H9 (cell line): Measurements from ENCODE around the gene FAM53A. TPM values are rescaled to one million over a fixed set of nuclear protein-coding genes. Genes with fewer than 3 reads are reported as not detected.
A peak's percentile ranks its signal among the peaks of the same experiment; 100 is the strongest.

Experiments used
- DNase-seq: peaks from one replicate; pipeline ENCODE4 v3.0.0-alpha.2; 2017
- H2AFZ ChIP-seq: one replicate; pipeline ENCODE4 v1.6.1; 2013; ENCODE audit warnings: mild to moderate bottlenecking, low read length, control low read depth, moderate library complexity
- H2AK5ac ChIP-seq: 2 replicates; pipeline ENCODE4 v1.6.1; 2013; ENCODE audit warnings: low read length, control low read depth, mixed read lengths; ENCODE audit not compliant: insufficient read length
- H2BK120ac ChIP-seq: one replicate; pipeline ENCODE4 v1.6.1; 2013; ENCODE audit warnings: low read depth, mild to moderate bottlenecking, low read length, control low read depth, inconsistent platforms; ENCODE audit not compliant: poor library complexity, severe bottlenecking
- H2BK12ac ChIP-seq: 2 replicates; pipeline ENCODE4 v1.6.1; 2013; ENCODE audit warnings: low read length, control low read depth, mixed read lengths, low read depth; ENCODE audit not compliant: insufficient read length
- H2BK15ac ChIP-seq: 2 replicates; pipeline ENCODE4 v1.6.1; 2013; ENCODE audit warnings: low read depth, low read length, control low read depth
- H2BK20ac ChIP-seq: one replicate; pipeline ENCODE4 v1.6.1; 2013; ENCODE audit warnings: low read depth, mild to moderate bottlenecking, low read length, control low read depth, inconsistent platforms; ENCODE audit not compliant: poor library complexity, severe bottlenecking
- H2BK5ac ChIP-seq: 2 replicates; pipeline ENCODE4 v1.6.1; 2013; ENCODE audit warnings: low read length, control low read depth, mixed read lengths; ENCODE audit not compliant: insufficient read length
- H3K14ac ChIP-seq: 2 replicates; pipeline ENCODE4 v1.6.1; 2013; ENCODE audit warnings: low read length, control low read depth; ENCODE audit not compliant: insufficient read depth
- H3K18ac ChIP-seq: 2 replicates; pipeline ENCODE4 v1.6.1; 2013; ENCODE audit warnings: low read depth, mild to moderate bottlenecking, mixed read lengths, low read length, control low read depth; ENCODE audit not compliant: insufficient read length
- H3K23ac ChIP-seq: 2 replicates; pipeline ENCODE4 v1.6.1; 2013; ENCODE audit warnings: low read length, control low read depth, mixed read lengths, low read depth; ENCODE audit not compliant: insufficient read length
- H3K23me2 ChIP-seq: 2 replicates; pipeline ENCODE4 v1.6.1; 2013; ENCODE audit warnings: low read depth, mild to moderate bottlenecking, mixed read lengths, low read length, control low read depth; ENCODE audit not compliant: insufficient read length, poor library complexity, severe bottlenecking
- H3K27ac ChIP-seq: 2 replicates; pipeline ENCODE4 v1.5.1; 2013; ENCODE audit warnings: low read length, control low read depth, mixed read lengths, low read depth; ENCODE audit not compliant: insufficient read length
- H3K27me3 ChIP-seq: 2 replicates; pipeline ENCODE4 v1.6.1; 2013; ENCODE audit warnings: low read length, control low read depth, inconsistent platforms; ENCODE audit not compliant: insufficient read depth
- H3K4ac ChIP-seq: 2 replicates; pipeline ENCODE4 v1.6.1; 2013; ENCODE audit warnings: low read depth, mild to moderate bottlenecking, control low read depth, inconsistent platforms, low read length, moderate library complexity
- H3K4me1 ChIP-seq: 2 replicates; pipeline ENCODE4 v1.6.1; 2013; ENCODE audit warnings: low read length, control low read depth, inconsistent platforms; ENCODE audit not compliant: insufficient read depth
- H3K4me2 ChIP-seq: 2 replicates; pipeline ENCODE4 v1.6.1; 2013; ENCODE audit warnings: low read length, control low read depth, mixed read lengths; ENCODE audit not compliant: insufficient read length, insufficient read depth
- H3K56ac ChIP-seq: 2 replicates; pipeline ENCODE4 v1.6.1; 2013; ENCODE audit warnings: low read depth, mild to moderate bottlenecking, mixed read lengths, low read length, control low read depth; ENCODE audit not compliant: insufficient read length
- H3K79me1 ChIP-seq: 2 replicates; pipeline ENCODE4 v1.6.1; 2013; ENCODE audit warnings: low read depth, mild to moderate bottlenecking, moderate library complexity, low read length, control low read depth, inconsistent platforms; ENCODE audit not compliant: insufficient read depth, poor library complexity, severe bottlenecking
- H3K79me2 ChIP-seq: 2 replicates; pipeline ENCODE4 v1.6.1; 2013; ENCODE audit warnings: low read length, control low read depth, inconsistent platforms; ENCODE audit not compliant: insufficient read depth
- H3K9ac ChIP-seq: 2 replicates; pipeline ENCODE4 v1.6.1; 2013; ENCODE audit warnings: low read length, control low read depth, mixed read lengths; ENCODE audit not compliant: insufficient read length; ENCODE audit errors: extremely low read depth
- H3K9me3 ChIP-seq: one replicate; pipeline ENCODE4 v1.6.1; 2013; ENCODE audit warnings: low read depth, low read length, inconsistent platforms; ENCODE audit not compliant: control insufficient read depth
- H3T11ph ChIP-seq: one replicate; pipeline ENCODE4 v1.6.1; 2013; ENCODE audit warnings: mild to moderate bottlenecking, low read length, control low read depth, inconsistent platforms
- H4K20me1 ChIP-seq: one replicate; pipeline ENCODE4 v1.6.1; 2013; ENCODE audit not compliant: control insufficient read depth, insufficient read length, insufficient read depth
- H4K5ac ChIP-seq: 2 replicates; pipeline ENCODE4 v1.6.1; 2013; ENCODE audit warnings: low read depth, mild to moderate bottlenecking, mixed read lengths, low read length, control low read depth; ENCODE audit not compliant: insufficient read length
- H4K8ac ChIP-seq: replicated peaks from 2 replicates; pipeline ENCODE4 v1.6.1; 2013; ENCODE audit warnings: low read length, control low read depth, mixed read lengths, low read depth; ENCODE audit not compliant: insufficient read length
- H4K91ac ChIP-seq: 2 replicates; pipeline ENCODE4 v1.6.1; 2013; ENCODE audit warnings: low read depth, mild to moderate bottlenecking, moderate library complexity, mixed read lengths, low read length, control low read depth; ENCODE audit not compliant: insufficient read length
- H3K27ac Mint-ChIP-seq, 3 experiments: 2 replicates in 2 of 3; 3 replicates in 1 of 3; pipeline ENCODE4 v1.8.0; 2020 to 2021; ENCODE audit warnings: mixed read lengths in 3 of 3, mild to moderate bottlenecking in 1 of 3, moderate library complexity in 1 of 3
- H3K27me3 Mint-ChIP-seq: 2 replicates; pipeline ENCODE4 v1.8.0; 2021; ENCODE audit warnings: low read depth, mild to moderate bottlenecking, moderate library complexity, mixed read lengths
- H3K36me3 Mint-ChIP-seq, 3 experiments: 2 replicates in 2 of 3; 3 replicates in 1 of 3; pipeline ENCODE4 v1.8.0; 2020 to 2021; ENCODE audit warnings: low read depth in 3 of 3, mixed read lengths in 3 of 3; ENCODE audit not compliant: insufficient read depth in 1 of 3
- H3K4me1 Mint-ChIP-seq, 2 experiments: 2 replicates each; pipeline ENCODE4 v1.8.0; 2020; ENCODE audit warnings: mixed read lengths in 2 of 2
- H3K4me3 Mint-ChIP-seq, 2 experiments: 2 replicates in 1 of 2; 3 replicates in 1 of 2; pipeline ENCODE4 v1.8.0; 2020 to 2021; ENCODE audit warnings: mild to moderate bottlenecking in 2 of 2, mixed read lengths in 2 of 2, moderate library complexity in 1 of 2
- H3K9me3 Mint-ChIP-seq, 2 experiments: 2 replicates in 1 of 2; 3 replicates in 1 of 2; pipeline ENCODE4 v1.8.0; 2020; ENCODE audit warnings: mild to moderate bottlenecking in 2 of 2, mixed read lengths in 2 of 2, moderate library complexity in 1 of 2
- CTCF ChIP-seq: fragments of 200-600 bp; sonication (generic); conservative IDR thresholded peaks from 3 replicates; pipeline ENCODE4 v1.8.0; 2021; ENCODE audit warnings: antibody characterized with exemption, mild to moderate bottlenecking
- WGBS: extraction: QIAGEN DNeasy Blood & Tissue Kit; methylation state at CpG from one replicate; pipeline ENCODE4 v1.1.7; 2013; ENCODE audit warnings: missing lambda C conversion rate, low lambda C conversion rate, mixed read lengths; ENCODE audit not compliant: insufficient read length; ENCODE audit errors: extremely low coverage; 5-methylcytosine and 5-hydroxymethylcytosine counted together
- total RNA-seq: library from RNA; stranded (reverse); gene quantifications from 2 replicates; pipeline ENCODE4 v1.2.1, GENCODE V29; 2021

Gene FAM53A
- total RNA-seq, 1 experiment from 2014 or later = 2.4 TPM

GRCh38 chr4:1675802-1676137 lies 8.3 kb downstream of the FAM53A start:
- H2BK5ac ChIP-seq = no peak overlapping the region
- no peaks in the 10 kb centered on the region for H3K79me2 ChIP-seq
- no peaks in the 10 kb centered on the region for H3K9me3 ChIP-seq
- no peak overlapping the region for H3K18ac ChIP-seq
- H2AK5ac ChIP-seq = no peak overlapping the region
- no peak overlapping the region for H4K5ac ChIP-seq
- no peaks in the 10 kb centered on the region for H3K79me1 ChIP-seq
- no peak overlapping the region for H3K56ac ChIP-seq
- H3K4ac ChIP-seq = no peak overlapping the region
- H3K23me2 ChIP-seq = no peaks in the 10 kb centered on the region
- no peak overlapping the region for H3K27ac ChIP-seq
- H3K14ac ChIP-seq = peak overlapping the region; percentile 25; the same call in 1 of the 2 replicates
- Mint-ChIP-seq H3K27me3 (peaks cover 8% of the 10 kb centered on the region), H3K9me3 (no peaks in the 10 kb centered on the region; a peak in 1 of 5 replicates), H3K36me3 (0 out of 7 replicates have a peak, but pooled peaks cover 0 to 2% (median 0%) of the 10 kb centered on the region in 3 experiments), H3K4me1 (peaks cover 0 to 10% of the 10 kb centered on the region in 2 experiments; a peak in 3 of 4 replicates), H3K27ac (no peak overlapping the region), H3K4me3 (no peak overlapping the region)
- H2BK120ac ChIP-seq = no peak overlapping the region
- H3K9ac ChIP-seq = no peak overlapping the region
- no peak overlapping the region for H4K91ac ChIP-seq
- no peak overlapping the region for H2AFZ ChIP-seq
- H2BK12ac ChIP-seq = no peak overlapping the region
- H3K27me3 ChIP-seq = no peaks in the 10 kb centered on the region
- no peaks in the 10 kb centered on the region for H4K20me1 ChIP-seq
- WGBS = no CpG with 5 or more reads among the region's 10 CpGs
- no peak for TF ChIP-seq CTCF
- H2BK20ac ChIP-seq = no peak overlapping the region
- H2BK15ac ChIP-seq = no peak overlapping the region
- DNase-seq = no peak
- H3K4me2 ChIP-seq = no peak overlapping the region
- no peak overlapping the region for H3K23ac ChIP-seq
- H3K4me1 ChIP-seq = no peaks in the 10 kb centered on the region
- H4K8ac ChIP-seq = no peak overlapping the region
- no peak overlapping the region for H3T11ph ChIP-seq
